GM19351 (cell line): ENCODE results near the gene DIO3.
"Not testable (repeated sequence)": the region's sequence is repeated elsewhere in the genome, so short reads cannot be mapped to it uniquely, and the experiment has no call there.

Experiments used
- ATAC-seq: cut with Tn5 transposase; IDR thresholded peaks from one replicate; pipeline ENCODE4 v1.9.1; 2021; ENCODE audit warnings: mild to moderate bottlenecking, moderate library complexity; ENCODE audit not compliant: unreplicated experiment

The DIO3 gene

DNA sequence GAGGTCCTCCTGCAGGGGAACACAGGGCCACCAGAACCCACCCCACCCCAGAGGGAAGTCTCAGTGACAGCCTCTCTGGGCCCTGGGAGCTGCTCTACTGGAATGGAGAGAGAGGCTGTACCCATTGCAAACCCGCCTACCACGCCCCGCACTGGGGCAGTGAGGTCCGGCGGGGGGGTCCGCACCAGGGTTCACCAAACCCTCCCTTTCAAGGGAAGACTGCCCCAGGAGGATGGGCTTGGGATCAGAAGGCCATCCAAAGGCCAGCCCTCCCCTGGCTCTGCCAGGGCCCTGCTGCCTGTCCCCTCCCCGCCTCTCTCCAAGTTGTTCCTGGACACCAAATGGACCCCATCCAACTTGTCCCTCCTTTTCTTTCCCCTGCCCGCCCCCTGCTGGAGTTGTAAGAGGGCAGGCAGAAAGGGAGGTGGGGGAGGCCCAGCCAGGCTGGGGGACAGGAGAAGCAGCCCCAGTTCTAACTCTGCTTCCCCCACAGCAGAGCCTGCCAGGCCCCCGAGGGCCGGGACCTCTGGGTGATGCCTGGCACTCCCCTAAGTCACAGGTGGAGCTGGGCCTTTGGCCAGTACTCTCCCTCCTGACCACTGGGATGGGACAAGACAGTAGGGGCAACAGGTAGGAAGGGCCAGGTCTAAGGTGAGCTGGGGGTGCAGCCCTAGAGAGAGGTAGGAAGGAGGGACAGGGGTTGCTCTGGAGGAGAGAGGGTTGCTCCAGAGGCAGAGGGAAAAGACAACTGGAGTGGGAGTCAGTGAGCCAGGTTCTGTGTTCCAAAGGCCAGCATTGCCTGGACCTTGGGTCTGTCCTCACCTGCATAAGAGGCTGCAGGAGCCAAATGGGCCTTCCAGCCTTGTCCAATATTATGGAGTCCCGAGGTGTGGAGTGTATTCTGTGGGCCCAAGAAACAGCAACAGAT lies 3.2 kb upstream of the DIO3 start:
- ATAC-seq: no peak

DNA sequence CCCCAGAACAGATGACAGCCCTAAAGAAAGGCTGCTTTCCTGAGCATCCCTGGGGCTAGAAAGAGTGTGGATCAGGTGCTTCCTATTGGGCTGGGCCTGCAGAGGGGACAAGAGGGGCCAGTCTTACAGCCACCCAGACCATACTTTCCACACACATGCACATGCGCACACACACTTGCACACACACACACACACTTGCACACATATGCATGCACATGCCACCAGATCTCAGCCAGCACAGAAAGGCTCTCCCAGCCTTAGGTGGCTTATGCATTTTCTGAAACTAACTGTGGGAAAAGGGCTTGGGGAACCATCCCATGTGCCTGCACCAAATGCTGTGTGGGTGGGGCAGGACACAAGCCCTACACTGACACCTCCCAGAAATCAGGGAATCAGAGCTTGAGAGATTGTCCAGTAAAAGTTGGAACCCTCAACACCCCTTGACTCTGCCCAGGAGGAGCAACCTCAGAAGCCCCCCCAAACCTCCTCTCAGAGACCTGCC lies 2.5 kb upstream of the DIO3 start:
- ATAC-seq: no peak

DNA sequence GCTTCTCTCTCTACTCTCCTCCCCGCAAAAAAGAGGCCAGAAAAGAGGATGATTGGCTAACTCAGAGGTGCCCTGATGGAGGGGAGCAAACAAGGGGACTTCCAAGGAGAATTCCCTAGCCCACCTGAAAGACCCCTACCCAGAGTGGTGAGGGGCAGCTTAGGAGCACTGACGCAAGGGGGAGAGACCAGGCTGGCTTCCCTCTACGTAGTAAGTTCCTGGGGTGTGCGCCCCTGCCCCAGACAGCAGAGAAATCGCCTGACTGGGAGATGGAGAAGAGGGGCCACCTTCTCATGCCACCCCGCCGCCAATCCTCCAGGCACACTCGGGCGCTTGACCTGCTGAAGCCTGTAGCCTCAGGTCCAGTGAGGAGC lies 2.1 kb upstream of the DIO3 start:
- ATAC-seq: no peak

DNA sequence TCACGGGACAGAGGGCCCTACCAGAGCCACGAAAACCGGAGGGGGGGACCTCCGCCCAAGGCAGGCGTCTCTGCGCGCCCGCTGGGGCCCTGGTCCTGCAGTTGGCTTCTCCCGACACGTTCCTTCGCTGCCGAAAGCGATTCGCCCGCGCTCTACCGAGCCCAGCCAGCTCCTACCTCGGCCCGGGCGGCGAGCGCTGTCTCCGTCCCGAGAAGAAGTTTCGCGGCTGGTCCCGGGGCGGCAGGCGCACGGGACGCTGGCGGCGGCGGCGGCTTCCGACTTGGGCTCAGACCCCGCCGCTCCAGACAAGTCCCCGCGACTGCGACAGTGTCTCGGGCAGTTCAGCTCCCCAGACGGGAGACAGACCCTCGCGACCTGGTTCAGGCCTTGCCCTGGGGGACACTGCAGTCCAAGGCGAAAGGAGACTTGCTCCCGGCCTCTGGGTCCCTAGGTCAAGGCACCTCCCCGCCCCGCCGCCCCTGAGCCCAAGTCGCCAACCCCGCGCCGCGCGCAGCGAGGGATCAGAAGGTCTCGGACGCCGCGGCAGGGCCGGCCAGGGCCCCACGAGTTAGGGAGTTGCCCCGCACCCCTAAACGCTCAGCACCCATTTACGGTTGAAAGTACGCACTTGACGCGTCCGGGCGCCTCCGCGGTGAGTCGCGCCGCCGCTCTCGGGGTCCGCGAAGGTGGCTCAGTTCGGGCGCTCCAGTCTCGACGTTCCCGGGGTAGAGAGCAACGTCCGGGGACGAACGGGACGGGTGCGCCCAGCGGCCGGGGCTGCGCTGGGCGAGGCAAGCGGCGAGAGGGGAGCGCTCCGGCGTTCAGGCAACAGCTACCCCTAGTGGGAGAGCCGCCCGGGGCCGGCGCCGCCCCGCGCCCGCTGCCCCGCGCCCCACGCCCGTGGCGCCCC lies 1.4 kb upstream of the DIO3 start:
- no peak for ATAC-seq

DNA sequence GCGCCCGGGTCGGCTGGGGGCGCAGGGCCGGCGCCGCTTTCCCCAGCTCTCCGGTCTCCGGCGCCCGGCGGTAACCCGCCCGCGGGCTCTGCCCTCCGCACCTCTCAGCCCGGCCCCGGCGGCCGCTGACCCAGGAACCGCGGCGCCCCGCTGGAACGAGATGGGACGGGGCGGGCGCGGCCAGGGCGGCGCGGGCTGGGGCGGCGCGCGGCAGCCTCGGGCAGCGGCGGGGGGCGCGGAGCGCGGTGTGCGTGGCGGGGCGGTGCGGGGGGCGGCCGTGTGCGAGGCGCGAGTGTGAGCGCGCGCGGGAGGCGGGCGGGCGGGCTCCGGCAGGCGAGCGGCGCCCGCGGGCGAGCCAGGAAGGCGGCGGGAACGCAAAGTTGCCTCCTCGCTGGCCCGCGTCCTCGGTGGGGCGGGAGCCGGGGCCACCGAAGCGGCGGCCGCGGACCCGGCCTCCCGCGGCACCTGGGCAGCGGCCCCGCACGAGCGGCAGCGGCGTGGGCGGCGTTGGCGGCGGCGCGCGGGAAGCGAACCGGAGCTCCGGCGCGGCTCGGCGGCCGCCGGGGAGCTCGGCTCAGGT lies 671 bp upstream of the DIO3 start:
- no peak for ATAC-seq

DNA sequence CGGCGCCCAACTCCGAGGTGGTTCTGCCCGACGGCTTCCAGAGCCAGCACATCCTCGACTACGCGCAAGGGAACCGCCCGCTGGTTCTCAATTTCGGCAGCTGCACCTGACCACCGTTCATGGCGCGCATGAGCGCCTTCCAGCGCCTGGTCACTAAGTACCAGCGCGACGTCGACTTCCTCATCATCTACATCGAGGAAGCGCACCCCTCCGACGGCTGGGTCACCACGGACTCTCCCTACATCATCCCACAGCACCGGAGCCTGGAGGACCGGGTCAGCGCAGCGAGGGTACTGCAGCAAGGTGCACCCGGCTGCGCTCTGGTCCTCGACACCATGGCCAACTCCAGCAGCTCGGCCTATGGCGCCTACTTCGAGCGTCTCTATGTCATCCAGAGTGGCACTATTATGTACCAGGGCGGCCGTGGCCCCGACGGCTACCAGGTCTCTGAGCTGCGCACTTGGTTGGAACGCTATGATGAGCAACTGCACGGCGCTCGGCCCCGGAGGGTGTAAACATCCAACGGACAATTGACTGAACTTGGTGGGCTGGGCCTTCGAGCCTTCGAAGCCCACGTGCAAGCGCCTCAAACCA lies 699 bp downstream of the DIO3 start:
- no peak for ATAC-seq

DNA sequence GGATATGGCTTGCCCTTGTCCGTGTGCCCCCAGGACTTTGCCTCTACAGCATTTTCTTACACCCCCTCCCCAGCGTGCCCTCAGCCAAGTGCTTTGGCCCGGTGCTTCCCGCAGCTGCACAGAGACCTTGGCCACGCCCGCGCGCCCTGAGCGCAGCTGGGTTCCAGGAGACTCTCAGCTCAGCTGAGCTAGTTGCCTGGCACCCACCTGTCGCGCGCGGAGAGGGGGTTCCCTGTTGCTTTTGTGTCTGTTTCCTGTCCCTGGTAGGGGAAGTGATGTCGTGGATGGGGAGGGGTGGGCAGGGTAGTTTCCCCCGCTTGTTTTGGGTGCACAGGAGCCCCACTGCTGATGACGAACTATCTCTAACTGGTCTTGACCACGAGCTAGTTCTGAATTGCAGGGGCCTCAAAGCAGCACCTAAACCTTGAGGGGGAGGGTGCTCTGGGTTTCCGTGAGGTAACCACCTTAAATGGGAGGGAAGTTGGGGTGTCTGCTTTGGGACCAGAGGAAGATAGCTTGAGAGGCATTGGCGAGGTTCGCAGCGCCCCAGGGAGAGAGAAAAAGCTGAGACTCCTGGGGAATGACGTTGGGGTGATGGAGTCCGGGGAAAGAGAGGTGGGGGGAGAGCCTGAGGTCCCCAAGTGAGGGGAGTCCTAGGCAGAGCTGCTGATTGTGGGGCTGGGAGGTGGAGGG lies 1.5 kb downstream of the DIO3 start:
- ATAC-seq: no peak

DNA sequence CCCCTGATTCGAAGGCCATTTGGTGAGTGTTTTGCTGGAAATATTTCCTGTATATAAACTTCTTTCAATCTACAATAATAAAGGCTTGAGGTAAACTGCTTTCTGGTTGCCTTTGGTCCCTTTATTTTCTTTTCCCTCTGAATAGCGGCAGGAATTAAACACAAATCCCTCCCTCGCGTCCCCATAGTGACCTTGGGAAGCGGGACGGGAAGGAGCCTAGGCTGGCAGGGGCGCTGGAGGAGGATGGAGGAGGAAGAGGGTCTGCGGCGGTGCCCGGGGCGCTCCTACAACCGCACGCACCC lies 2.0 kb downstream of the DIO3 start:
- no peak for ATAC-seq

DNA sequence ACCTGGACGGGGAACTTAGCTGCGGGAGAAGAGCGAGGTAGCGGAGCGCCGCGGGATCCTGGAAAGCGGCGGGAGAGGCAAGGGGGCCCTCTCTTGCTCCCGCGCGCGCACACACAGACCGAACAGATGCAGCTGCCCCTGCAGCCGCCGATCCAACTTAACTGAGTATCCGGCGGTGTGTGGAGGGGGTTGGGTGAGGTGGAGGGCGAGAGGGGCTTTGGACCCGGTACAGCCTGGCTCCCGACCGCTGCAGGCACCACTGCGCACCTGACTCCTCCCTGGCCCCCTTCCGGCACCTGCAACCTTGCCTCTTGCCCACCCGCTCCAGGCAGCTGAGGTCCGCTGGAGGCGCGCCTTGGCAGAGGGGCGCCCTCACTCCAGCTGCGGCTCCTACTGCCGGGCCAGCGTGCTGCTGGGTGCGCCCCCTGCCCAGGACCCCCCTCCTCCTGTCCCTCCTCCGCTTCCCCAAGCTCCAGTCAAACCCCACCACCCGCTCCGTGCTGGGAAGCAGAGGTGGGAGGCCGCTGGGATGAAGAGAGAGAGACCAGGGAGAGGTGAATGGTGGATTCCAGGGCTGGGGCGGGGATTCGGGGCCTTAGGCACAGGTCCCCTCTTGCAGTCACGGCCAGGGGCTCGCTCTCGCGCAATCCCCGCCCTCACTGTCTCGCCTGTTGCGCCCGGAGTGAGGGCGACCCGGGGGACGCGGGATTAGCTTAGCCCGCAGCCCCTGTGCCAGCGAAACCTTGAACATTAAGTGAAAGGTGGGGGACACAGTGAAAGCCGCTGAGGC lies 2.6 kb downstream of the DIO3 start:
- no peak for ATAC-seq

DNA sequence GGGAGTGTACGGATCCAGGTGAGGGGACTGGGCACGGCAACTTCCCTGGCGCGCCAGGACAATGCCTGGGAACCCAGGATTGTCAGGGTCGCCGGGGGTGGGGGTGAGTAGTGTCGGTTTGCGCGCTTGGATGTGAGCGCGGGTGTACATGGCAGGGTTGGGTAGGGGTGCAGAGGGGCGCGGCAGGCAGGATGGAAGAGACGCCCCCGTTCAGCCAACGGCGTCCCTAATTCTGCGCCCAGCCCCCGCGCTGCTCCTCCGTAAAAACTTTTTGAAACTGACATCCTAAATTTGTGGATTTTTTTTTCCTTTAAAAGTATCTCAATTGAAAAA lies 3.1 kb downstream of the DIO3 start:
- ATAC-seq: no peak

DNA sequence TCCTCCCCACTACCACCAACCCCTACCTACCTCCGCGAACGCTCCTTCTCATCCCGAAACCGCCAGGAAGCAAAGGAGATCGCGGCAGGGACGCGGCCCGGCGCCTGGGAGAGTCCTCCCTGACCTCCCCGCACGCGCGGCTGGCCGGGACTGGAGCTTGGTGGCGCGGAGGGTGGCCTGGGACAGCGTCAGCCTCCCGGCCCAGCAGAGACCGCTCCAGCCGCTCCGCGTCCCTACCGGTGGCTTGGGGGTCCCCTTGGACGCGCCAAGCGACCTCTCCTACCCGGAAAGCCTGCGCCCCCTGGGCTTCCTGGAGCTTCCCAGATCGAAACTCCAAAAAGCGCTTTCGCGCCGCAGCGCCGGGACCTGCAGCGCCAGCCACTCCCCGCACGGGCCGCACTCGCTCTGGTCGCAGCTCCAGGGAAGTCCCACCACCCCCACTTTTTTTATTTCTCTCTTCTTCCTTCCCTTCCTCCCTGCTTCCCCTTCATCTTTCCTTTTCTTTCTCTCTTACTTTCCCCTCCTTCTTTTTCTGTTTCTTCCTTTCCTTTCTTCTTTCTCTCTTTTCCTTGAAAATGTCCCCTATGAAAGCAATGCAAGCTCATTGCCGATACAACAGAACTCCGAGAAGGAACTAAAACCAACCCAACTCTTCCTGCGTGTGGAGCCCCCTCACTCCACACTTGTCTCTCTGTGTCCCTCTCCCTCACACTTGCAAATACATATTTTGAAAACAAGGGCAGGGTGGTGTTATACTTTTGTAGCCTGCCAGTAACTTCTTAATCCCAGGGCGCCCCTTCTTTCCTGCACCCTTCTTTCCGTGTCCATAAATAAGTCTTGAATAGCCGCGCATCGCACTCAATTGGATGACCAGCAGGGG lies 3.8 kb downstream of the DIO3 start:
- ATAC-seq: no peak

DNA sequence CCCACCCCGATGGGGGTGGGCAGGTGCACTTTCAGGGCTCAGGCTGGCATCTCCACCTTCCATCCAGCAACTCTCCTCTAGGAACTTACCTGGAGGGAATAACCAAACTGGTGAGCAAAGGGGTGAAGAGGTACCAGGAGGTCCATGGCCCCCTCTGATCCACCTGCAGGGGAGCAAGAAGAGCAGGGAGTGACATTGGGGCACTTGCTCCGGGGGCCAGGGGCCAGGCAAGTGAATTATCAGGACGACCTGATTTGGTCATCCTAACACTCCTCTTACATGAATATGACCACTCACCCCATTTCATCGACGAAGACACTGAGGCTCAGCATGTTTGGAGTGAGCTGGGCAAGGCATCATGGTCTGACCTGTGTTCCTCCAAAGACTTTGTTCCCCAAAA lies 6.0 kb downstream of the DIO3 start:
- no peak for ATAC-seq

DNA sequence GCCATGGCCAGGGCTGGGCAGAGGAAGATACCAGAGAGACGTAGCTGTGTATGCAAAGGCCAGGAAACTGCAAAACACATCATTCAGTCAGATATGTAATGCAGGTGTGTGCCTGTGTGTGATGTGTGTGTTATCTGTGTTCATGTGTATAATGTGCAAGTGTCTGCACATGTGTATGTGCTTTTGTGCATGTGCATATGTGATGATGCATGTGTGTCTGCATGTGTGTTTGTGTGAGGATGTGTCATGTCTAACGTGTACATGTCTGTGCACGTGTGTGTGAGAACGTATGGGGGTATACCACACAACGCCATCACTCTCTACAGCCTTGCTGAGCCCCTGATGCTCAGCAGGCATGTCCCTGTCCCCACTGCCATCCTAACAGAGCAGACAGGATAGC lies 9.7 kb downstream of the DIO3 start:
- no peak for ATAC-seq

DNA sequence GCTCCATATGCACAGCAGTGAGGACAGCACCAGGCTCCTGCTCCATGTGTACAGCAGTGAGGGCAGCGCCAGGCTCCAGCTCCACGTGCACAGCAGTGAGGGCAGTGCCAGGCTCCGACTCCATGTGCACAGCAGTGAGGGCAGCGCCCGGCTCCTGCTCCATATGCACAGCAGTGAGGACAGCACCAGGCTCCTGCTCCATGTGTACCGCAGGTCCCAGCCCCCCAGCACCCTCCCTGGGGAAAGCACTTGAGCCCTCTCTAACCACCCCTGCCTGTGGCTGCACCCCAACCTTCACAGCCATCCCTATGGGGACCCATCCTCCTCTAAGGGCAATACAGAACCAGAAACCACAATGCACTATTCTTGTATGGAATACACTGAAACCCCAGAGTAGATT lies 11.2 kb downstream of the DIO3 start:
- not testable (repeated sequence) for ATAC-seq

DNA sequence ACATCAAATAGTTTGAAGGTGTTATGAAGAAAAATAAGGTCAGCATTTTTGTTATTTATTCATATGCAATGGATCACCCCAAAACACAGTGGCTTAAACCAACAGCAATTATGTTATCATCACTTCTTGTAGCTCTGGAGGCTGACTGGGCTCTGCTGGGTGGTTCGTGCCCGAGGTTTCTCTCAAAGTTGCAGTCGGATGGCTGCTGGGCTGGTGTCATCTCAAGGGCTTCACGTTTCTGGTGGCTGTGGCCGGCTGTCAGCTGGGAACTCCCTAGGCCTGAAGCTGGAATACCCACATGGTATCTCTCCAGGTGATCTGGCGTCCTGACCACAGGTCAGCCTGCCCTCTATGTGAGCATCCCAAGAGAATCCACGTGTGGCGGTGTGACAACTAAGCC lies 12.0 kb downstream of the DIO3 start:
- ATAC-seq: no peak

DNA sequence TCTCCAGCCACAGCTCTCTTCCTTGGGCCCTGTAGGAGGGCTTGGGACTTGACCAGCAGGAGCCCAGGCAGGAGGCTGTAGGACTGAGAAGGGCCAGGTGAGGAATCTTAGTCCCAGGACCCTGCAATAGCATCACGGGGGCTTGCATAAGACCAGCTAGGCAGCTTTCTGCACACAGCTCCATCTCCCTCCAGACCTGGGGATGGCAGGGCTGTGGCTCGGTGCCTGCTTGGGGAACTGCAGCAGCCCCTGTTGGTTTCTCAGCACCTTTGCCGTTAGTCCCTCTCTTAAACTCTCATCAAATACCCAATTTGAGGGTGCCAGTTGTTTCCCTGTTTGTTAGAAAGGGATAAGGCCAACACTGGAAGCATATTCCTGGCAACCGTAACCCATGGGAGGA lies 14.3 kb downstream of the DIO3 start:
- ATAC-seq: no peak

DNA sequence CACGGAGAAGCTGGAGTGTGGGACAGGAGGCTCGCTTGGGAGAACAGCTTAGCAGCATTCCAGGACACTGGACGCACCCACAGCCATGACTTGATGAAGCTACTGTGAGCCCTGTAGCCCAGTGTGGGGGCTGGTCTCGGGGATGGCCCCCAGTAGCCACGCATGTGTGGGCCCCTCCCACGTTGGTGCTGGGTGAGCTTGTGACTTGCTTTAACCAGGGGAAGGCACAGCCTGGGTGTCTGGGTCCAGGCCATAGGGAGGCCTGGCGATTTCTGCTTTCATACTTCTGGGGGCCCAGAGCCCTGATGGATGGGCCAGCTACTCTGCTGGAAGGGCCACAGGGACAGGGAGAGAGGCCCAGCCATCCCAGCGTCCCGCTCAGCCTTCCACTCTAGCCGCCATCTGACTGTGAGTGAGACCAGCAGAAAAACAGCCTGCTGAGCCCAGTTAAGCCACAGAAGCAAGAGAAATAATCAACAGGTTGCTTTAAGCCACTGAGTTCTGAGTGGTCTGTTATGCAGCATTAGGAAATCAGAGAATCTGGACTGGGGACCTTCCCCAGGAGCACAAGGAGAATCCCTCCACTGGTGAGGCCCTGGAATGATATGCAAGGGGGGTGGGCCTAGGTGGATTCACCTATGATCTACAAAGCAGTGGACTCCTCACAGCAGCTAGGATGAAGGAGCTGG lies 16.1 kb downstream of the DIO3 start:
- no peak for ATAC-seq

DNA sequence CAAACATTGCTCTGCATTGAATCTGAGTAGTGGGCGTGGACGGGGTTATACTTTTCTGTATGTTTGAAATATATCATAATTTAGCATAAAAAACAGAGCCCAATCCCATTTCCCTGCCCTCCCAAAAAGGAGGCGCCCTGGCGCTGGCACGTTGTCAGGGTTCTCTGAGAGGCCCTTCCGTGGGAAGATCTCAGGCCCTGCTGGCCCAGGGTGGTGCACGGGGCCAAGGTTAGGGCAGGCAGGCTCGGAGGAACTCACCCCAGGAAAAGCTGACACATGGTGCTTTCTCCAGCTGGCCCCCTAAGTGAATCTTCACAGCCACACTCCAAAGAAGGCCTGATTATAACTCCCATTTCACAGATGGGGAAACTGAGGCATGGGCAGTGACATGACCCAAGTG lies 17.2 kb downstream of the DIO3 start:
- ATAC-seq: no peak
